NCI-H2196 treated with DMSO at 0.1 percent for 48 hours (cell line): Measurements from ENCODE around the gene OSER1.

Source experiments
- DNase-seq: peaks from one replicate; lab custom pipeline; 2025; ENCODE audit not compliant: unreplicated experiment; lab: John Stamatoyannopoulos, UW

The OSER1 gene

DNA sequence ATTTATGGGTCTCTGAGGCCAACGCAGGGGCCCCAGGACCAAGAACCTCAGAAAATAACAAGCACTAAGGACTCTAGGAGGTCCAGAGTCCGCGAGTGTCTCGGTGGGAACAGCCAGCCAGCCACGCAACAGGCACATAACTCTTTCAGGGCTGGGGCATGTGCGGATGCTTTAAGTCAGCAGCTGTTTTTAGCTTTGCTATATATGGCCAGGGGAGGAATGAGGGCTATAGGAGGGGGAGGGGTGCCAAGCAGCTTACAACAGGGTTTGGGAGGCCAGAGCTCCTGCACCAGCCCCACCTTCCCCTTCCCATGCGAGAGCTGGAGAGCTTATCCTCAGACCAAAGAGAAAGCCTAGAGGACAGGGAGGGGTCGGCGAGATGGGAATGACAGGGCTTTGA, 29.8 kb downstream of the OSER1 start:
- no peak for DNase-seq

DNA sequence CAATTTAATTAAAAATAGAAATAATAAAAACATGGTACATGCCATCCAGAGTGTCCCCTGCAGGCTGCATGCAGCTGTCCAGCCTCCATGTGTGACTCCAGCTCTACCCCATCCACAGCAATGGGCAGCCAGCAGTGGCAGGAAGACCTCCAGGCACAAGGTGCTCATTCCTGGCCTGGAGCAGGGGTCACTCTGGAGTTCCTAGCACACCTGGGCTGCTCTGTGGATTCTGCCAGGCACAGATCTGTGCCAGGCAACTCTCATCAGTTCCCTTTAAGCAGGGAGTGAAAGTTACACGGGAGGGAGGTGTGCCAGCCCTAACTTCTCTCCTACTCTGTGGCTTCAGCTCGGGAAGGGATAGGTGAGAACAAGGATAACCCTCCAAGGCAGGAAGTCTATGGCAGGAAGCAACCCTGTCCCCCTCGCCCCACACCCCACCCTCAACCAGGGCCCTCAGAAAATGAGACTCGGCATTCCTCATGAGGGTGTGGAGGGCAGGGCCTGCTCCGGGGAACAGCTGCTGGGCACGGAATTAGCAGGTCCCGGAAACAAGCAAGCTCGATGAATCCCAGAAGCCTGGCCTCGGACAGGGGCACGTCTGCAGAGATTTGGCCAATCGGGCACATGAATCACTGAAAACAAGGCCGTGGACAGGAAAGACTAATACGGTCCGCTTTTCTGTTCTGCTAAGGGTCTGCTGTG, 33.6 kb downstream of the OSER1 start:
- no peak for DNase-seq

DNA sequence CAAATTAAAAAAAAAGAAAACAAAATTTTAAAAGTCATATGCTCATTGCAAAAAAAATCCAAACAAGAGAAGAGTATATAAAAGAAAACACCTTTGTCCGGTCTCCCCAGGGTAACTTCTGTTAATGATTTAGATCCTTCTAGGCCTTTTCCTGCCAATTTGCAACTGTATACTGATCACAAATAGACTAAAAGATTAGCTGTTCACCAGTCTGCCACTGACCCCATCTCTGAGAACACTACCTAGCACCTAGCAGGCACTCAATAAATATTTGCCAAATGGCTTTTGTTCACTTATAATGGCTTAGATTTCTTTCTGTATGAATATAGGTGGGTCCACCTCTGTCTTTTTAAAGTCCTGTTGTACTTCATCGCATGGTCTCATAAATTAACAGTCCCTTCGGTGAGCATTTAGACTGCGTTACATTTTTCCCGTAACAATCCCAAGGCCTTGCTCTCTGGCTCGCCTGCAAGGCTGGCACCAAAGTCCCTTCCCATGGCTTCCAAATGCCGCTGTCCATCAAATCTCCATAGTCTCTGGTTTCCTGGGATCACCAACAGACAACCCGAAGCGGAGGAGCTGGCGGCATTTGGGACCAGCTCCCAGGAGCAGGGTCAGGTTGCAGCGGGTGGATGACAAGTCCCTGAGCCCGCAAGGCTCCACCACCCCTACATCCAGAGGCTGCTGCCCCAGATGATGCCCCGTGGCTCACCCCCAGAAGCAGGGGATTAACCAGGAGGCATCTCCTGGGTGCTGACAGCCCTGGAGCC, 35.4 kb downstream of the OSER1 start:
- DNase-seq = no peak

DNA sequence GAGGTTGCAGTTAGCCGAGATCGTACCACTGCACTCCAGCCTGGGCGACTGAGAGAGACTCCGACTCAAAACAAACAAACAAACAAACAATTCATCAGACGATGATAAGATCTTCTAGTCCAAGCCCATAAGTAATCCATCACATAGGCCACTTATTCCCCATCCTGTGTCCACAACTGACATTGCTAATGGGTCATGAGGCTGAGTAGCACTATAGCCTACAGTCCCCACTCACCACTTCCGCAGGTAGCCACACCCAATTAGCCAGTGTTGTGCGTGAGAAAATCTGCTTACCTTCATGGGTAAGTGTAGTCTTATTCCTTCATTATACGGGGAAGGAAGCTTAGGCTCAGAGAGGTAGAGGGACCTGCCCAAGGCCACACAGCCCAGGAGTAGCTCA, 36.7 kb downstream of the OSER1 start:
- no peak for DNase-seq

DNA sequence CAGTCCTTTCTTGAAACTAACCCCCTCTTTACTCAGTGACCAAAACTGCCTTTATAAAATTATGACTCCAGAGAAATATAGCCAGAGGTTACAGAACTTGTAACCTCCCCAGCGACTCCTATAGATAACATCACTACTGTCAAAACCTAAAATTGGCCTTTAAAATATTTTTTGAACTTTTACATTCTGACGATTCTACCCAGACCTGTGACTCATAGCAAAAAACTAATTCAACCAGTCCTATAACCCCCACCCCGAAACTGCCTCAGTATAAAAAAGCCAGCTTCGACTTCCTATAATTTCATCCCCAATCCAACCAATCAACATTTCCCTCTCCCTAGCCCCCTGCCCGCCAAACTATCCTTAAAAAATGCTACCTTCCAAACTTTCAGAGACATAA, 37.5 kb downstream of the OSER1 start:
- DNase-seq = no peak

DNA sequence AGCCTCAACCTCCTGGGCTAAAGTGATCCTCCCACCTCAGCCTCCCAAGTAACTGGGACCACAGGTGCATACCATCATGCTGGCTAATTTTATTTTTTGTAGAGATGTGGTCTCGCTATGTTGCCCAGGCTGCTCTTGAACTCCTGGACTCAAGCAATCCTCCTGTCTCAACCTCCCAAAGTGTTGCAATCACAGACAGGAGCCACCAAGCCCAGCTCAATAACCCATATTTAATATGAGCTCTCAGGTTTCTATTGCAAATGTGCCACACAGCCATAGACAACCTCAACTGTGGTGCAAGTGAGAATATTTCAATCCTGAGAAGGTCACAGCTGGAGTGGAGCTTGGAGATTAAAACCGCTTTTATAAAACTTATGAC, 38.0 kb downstream of the OSER1 start:
- no peak for DNase-seq

DNA sequence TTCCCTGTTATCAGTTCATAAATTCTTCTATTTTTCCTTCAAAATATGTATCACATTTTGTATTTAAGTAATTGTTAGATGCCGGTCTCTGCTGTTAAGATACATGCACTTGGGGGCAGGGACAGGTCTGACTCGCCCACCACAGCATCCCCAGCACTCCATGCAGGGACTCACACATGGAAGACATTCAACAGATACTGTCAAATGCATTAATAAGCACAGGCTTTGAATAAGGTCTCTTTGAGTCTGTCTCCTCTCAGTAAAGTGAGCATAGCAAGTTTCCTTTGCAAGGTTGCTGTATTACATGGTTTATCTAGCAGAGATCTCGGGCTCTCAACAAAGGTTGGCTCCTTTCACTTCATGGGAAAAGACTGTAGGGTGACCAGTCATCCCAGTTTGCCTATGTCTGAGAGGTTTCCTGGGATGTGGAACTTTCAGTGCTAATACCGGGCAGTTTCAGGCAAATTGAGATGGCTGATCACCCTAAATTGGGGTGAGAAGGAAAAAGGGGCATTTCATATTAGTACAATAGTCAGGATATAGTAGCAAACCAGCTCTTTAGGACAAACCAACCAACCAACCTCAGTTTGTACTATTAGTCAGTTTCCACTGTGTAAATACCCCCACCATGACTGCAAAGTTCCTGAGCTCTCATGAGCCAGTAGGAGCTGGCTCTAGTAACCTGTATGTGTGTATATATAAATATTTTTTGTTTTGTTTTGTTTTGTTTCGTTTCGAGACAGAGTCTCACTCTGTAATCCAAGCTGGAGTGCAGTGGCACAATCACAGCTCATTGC, 38.6 kb downstream of the OSER1 start:
- DNase-seq = no peak

DNA sequence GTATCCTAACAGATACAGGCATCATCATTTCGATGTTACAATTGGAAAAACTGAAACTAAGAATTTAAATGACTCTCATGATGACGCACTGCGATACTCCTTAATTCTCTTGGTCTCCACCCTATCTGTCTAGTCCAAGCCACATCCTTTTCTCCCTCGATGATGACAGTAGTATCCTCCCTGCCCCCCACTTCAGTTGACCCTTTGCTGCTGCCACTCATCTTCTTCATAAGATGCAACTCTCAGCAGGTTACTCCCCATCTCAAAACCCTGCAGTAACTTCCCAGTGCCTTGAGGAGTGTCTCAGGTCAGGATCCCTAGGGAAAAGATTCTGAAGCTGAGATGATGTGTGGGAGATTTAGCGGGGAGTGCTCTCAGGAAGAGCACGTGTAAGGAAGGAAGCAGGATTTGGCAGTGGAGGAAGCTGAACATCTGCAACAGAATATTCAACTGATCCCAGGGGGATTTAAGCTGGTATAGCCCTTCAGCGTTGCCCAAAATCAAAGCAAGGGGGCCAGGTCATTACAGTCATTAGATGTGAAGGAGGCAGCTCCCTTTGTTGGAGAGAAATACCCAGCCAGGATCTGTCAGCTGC, 39.7 kb downstream of the OSER1 start:
- no peak for DNase-seq

DNA sequence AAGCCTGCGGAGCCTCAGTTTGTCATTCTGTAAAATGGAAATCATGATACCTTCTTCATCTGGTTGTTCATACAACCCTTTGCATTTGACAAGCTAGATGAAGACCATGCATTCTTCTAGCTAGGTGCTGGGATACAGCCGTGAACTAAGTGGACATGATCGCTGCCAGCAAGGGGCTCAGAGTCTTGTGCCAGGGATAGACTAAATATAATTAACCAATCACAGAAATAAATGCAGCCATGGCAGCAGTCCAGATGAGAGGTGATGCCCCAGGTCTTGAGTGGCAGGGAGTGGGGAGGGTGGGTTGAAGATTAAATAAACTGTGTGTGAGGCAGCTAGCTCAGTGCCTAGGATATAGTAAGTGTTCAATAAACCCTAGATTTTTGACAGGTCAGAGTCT, 42.8 kb downstream of the OSER1 start:
- DNase-seq = no peak

DNA sequence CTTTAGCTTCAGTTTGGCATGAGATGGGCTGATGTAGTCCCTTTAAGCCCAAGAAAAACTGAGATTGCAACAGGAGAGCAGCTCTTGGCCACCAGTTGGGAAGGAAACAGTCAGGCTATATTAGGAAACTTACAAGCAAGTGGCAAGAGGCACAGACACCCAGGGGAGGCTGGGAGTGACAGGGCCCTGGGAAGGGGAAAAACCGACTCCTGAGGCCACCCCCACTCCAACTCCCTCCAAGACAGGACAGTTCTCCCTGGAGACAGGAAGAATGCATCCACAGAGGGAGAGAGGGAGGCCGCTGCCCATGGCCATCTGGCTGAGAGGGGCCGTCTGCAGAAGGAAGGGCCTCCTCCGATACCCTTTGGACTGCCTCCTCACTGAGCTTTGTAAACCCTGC, 44.1 kb downstream of the OSER1 start:
- DNase-seq = no peak

DNA sequence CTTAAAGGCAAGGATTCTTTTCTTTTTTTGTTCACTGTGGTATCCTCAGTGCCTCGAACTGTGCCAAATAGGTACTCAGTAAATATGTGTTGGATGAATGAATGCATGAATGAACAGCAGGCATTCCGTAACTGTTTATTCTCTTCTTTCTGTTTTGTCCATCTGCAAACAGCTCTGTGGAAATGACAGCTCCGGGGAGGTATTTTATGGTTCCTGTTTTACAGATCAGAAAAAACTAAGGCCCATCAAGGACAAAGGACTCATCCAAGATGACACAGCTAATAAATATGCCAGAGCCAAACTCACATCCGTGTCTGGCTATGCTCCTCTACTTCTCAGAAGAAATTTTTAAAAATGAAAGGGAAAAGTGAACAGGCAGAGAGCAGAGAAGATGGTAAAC, 44.6 kb downstream of the OSER1 start:
- DNase-seq = no peak

DNA sequence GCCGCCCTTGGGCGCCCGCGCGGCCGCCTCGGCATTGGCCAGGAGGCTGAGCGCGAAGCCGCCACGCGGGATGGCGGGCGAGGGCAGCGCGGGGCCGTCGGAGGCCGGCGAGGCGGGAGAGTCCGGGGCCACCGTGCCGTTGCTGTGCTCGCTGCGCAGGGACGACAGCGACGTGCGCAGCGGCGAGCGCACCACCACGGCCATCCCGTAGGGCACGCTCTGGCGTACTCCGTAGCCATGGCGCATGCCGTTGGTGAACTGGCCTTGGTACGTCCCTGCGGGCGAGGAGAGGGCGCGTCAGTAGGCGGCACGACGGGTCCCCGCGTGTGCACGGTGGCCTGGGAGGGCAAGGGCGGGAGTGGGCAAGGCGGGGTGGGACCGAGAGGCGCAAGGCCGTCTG, 50.4 kb downstream of the OSER1 start:
- DNase-seq = no peak

DNA sequence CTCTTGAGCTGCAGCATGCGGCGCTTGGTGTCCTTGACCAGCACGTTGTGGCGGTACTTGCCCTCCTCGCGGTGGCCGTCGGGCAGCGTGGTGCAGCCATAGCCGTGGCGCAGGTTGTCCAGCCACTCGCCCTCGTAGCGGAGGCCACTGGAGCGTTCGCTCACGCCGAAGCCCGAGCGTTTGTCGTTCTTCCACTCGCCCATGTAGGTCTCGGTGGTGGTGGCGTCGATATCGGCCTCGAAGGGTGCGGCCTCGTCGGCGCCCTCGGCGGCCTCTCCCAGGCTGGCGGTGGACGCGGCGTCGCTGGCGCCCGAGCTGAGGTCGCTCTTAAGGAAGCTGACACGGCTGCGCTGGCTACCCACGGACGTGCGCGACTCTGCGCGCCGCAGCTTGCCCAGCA, 50.9 kb downstream of the OSER1 start:
- DNase-seq = no peak

DNA sequence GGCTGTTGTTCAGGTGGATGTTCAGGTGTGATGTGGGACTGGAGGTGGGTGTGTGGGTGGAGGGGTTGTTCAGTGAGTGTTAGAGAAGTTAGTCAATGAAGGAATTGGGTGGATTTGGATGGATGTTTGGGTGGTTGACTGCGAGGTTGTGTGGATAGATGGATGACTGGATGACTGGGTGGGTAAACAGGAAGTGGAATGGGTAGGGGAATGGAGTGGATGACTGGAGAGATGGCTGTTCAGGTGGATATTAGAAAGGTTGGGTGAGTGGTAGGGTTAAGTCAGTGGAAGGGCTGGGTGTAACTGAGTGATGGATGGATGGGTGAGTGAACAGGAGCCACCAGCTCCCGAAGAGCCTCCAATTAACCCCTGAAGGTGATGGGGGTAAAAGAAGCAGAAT, 51.4 kb downstream of the OSER1 start:
- no peak for DNase-seq

DNA sequence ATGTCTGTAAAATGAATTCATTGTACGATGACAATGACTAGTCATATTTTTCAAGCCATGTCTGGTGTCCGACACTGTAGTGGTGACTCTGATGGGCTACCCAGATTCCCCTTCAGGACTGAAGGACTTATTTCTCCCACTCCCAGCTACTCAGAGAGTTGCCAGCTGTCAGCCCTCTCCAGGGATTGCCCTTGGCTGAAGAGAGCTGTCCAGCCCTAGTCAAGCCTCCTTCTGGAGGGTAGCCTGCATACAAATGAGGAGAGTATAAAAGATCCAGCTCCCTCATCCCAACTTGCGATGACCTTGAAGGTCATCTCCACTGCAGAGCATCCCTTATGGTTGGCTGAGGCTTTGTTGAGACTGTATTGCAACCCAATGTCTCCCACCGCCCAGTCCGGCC, 53.5 kb downstream of the OSER1 start:
- no peak for DNase-seq

DNA sequence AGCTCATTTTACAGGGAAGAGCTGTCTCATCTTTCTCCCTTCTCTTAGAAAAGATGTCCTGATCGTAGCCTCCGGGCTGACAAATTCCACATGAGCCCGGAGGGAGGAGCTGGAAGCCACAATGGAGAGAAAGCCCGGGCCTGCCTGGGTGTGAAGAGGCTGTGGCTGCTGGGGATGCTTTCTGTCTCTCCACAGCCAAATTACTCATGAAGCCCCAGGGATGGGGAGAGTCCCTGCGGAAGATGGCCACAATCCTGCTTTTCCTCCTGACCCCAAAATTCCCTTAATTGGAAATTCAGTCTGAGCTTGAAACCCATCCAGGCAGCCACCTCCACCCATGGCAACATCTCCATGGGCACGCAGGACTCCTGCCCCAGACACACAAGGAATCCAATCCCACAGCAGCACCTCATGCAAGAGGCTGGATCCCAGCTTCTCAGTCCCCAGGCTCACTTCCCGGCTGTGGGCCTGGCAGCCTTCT, 56.0 kb downstream of the OSER1 start:
- DNase-seq = no peak

DNA sequence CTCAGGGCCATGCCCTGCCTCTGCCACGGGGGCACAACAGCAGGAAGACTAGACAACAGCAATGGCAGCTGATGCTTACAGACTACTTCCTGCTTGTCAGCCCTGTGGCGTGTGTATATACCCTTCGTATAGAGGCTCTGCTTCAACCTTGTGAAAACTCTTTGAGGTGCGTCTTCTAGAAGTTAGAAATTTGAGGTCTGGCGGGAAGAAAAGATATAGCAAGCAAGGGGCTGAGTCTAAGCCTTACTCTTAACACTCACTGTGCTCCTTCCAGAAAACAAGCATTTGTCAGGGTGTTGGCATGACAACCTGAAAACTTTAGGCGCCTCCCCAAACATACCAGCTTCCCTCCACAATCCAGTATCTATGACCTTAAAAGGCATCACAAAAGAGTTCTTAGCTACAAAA, 56.9 kb downstream of the OSER1 start:
- DNase-seq = no peak

DNA sequence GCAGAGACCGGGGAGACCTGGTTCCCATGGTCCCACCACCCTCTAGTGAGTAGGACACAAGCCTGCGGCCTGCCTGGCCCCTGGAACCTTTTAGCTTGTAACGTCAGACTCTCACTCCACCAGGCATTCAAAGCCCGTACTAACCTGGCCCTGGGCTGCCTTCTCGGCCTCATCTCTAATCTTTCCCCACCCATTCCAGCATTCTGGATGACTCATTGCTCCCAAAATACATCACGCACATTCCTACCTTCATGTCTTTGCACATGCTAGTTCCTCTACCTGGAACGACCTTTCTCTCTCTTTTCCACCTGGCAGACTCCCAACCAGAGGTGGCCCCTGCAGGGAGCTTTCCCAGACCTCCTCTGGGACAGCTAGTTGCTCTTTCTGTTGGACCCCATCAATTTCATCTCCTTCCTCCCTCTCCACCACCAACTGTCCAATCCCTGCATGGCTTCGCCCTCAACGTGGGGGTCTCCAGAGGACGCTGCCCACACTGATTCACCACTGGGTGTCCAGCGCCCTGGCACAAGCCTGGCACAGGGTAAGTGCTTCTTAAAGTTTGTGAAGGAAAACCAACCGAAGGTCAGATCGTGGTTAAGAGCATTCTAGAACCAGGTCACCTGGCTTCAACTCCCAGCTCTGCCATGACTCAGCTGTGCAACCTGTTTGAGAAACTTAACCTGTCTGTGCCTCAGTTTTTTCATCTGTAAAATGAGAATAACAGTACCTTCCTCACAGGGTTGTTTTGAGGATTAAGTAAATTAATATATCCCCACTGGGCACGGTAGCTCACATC, 58.8 kb downstream of the OSER1 start:
- no peak for DNase-seq

DNA sequence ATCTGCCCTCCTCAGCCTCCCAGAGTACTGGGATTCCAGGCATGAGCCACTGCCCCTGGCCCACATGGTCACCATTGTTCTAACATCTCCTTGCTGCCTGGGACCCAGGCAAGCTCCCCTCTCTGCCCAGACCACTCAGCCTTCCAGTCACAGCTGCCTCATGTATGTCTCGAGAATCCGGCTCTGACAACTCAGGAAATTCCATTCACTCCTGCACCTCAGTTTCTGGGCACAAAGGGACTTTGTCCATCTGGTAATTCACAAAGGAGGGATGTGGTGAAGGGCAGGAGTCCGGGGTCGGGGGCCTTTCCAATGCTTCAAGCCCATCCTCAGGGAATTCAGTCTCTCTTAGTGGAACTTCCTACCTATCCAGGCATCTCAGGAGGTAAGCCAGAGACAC, 64.3 kb downstream of the OSER1 start:
- DNase-seq = no peak
